ENCODE measurements around the gene DHX8. TPM values are rescaled to one million over a fixed set of nuclear protein-coding genes. Genes with fewer than 3 reads are reported as not detected.

DHX8 gene
- total RNA-seq, 2 donors from 2014 or later: 51.8 to 54.2 TPM

DNA sequence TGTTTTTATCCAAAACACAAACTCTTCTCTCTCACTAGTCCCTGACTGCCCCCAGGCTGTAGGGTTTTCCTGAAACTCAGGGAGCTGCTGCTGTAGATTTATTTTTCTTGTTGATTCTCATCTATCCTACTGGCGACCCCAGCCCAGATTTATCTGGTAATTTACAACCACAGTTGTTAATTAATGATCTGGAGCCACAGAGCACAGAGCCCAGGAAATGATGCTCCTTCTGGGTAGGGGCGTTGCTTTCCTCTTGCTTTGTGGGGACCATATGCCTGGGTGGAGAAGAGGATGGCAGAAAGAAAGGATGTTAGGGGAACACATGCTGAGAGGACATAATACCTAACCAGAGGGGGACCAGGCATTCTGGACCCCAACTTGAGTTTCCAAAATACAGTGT, 69.8 kb downstream of the DHX8 start:
- H3K4me3 Mint-ChIP-seq: no peak overlapping the region
- H3K4me1 Mint-ChIP-seq (ENCODE audit: low read depth in 2 of 2): peaks cover 0 to 4% of the 10 kb centered on the region in 2 donors
- H3K36me3 Mint-ChIP-seq: no peaks in the 10 kb centered on the region
- no peak for ATAC-seq
- peaks cover 21 to 26% of the 10 kb centered on the region in 2 donors for H3K27me3 Mint-ChIP-seq
- no peak for DNase-seq (ENCODE audit: low spot score)
- no peaks in the 10 kb centered on the region for H3K9me3 Mint-ChIP-seq
- H3K27ac Mint-ChIP-seq: no peak overlapping the region

DNA sequence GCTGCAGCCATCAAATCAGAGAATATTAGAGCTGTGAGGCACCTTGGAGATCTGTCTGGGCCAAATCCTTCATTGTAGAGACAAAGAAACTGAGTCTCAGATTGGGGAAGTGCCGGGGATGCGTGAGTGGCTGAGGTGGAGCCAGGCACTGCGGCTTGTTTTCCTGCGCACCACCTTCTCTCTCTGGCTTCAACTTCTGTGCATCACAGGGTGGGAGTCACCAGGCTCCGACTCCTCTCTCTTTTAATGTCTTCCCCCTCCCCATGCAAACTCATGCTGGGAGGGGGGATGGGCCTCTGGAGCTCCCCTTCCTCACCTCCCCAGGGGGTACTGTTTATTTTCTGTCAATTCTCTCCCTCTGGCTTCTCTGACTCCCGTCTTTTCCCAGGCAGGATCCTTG, 71.1 kb downstream of the DHX8 start:
- no peak overlapping the region for H3K27ac Mint-ChIP-seq
- peaks cover 19 to 24% of the 10 kb centered on the region in 2 donors for H3K27me3 Mint-ChIP-seq
- H3K4me1 Mint-ChIP-seq (ENCODE audit: low read depth in 2 of 2): peaks cover 0 to 4% of the 10 kb centered on the region in 2 donors
- no peaks in the 10 kb centered on the region for H3K36me3 Mint-ChIP-seq
- no peak overlapping the region for H3K4me3 Mint-ChIP-seq
- no peaks in the 10 kb centered on the region for H3K9me3 Mint-ChIP-seq
- ATAC-seq: no peak
- DNase-seq (ENCODE audit: low spot score): no peak

DNA sequence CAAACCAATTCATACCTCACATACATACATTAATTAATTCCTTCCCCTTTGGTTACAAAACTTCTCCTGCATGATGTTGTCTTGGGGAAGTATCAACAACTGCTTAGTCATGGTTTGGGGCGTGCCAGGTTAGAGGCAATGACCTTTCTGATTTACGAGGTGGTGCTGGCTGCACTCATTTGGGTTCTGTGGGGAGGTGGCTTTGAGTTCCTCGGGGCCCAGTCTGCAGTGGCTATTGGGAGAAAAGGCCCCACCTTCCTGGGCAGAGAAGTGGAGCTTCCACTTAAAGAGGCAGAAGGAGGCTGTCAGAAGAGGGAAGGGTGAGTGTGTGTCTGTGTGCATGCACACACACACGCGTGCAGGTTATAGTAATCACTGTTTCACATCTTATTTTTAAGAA, 72.5 kb downstream of the DHX8 start:
- H3K4me3 Mint-ChIP-seq: no peak overlapping the region
- H3K27ac Mint-ChIP-seq: no peak overlapping the region
- H3K36me3 Mint-ChIP-seq: no peaks in the 10 kb centered on the region
- DNase-seq (ENCODE audit: low spot score) (no peak), ATAC-seq (peak in 1 of 2 donors; percentile 36)
- H3K27me3 Mint-ChIP-seq: peaks cover 17 to 24% of the 10 kb centered on the region in 2 donors
- peaks cover 0 to 4% of the 10 kb centered on the region in 2 donors for H3K4me1 Mint-ChIP-seq (ENCODE audit: low read depth in 2 of 2)
- no peaks in the 10 kb centered on the region for H3K9me3 Mint-ChIP-seq

DNA sequence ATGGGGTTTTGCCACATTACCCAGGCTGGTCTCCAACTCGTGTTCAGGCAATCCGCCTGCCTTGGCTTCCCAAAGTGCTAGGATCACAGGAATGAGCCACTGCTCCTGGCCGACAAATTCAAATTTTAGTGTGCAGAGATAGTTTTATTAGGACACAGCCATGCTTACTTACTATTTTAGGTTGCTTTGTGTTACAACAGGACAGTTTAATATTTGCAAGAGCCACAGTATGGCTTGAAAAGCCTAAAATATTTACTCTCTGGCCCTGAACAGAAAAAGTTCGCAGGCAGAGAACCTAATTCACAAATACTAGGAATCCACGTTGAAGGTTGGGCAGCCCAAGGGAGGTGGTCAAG, 75.0 kb downstream of the DHX8 start:
- no peak for DNase-seq (ENCODE audit: low spot score)
- no peaks in the 10 kb centered on the region for H3K9me3 Mint-ChIP-seq
- H3K36me3 Mint-ChIP-seq: no peaks in the 10 kb centered on the region
- no peak for ATAC-seq
- peaks cover 31 to 39% of the 10 kb centered on the region in 2 donors for H3K27me3 Mint-ChIP-seq
- H3K27ac Mint-ChIP-seq: no peak overlapping the region
- H3K4me1 Mint-ChIP-seq (ENCODE audit: low read depth in 2 of 2): peaks cover 0 to 4% of the 10 kb centered on the region in 2 donors
- H3K4me3 Mint-ChIP-seq: no peak overlapping the region

DNA sequence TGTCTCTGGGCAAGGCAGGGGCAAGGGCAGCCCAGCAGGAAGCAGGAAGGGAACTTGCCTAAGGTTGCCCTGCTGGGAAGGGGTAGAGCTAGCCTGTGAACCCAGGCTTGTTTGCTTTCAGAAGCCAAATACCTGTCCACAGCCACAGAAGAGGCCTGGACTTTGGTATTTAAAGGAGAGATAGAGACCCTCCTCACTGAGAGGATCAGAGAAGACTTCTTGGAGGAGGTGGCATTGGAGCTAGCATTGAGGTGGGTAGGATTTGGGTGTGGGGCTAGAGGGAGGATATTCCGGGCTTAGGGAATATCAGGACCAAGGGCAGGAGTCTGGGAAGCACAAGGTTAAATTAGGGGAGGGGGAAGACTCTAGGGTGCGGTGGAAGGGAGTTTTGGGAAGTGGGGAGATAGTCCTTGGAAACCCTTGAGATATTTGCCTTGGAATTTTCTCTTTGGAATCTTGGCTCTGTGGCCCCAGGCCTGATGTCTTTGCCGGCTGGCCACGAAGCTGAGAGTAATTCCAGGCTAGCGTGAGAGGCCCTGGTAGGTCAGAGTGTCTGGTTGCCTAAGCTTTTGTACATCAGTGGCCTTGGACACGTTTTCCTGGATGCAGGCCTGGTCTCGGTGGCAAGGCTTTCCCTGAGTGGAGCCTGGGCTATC, 75.5 kb downstream of the DHX8 start:
- no peaks in the 10 kb centered on the region for H3K9me3 Mint-ChIP-seq
- ATAC-seq (no peak), DNase-seq (ENCODE audit: low spot score) (no peak)
- no peak overlapping the region for H3K4me3 Mint-ChIP-seq
- no peaks in the 10 kb centered on the region for H3K36me3 Mint-ChIP-seq
- H3K27me3 Mint-ChIP-seq: peaks cover 32 to 42% of the 10 kb centered on the region in 2 donors
- H3K4me1 Mint-ChIP-seq (ENCODE audit: low read depth in 2 of 2): peaks cover 0 to 4% of the 10 kb centered on the region in 2 donors
- no peak overlapping the region for H3K27ac Mint-ChIP-seq

DNA sequence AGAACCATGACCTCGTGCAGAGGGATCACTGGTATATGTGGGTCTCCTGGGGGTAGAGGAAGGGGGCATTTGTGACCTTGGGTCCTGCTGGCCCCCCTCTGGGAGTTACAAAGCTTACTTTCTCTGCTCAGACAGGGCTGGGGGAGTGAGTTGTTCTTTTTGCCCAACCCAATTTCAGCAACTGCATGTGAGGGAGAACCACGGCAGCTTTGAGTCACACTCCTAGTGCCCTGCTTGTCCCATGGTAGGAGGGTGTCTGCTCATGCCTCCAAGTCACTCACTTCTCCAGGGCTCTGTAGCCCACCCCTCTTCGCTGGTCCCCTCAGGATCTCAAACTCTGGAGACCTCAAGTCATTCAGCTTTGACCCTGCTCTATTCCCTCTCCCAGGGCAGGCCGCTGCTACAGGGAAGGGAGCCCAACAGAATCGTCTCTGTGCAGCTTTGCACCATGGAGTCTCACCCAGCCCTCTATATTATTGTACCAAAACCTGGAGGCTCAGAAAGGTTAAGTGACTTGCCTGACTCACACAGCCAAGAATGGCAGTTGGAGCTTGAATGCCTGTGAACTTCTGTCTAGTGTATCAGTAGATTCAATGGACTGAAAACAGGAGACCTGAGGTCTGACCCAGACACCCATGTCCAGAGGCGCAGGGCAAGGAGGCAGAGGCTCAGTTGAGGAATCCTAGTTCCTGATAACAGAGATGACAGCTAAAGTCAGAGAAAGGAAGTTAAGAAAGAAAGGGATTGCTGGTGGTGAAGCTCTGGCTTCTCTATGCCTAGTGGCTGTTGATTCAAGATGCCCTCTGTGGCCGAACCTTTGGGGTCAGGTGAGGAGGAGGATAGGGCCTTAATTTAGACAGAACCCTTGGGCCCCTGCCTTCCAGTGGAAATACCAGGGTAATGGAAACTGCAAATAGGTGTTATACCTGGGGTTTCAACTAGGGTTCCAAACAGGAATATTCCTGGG, 77.0 kb downstream of the DHX8 start:
- peaks cover 0 to 4% of the 10 kb centered on the region in 2 donors for H3K4me1 Mint-ChIP-seq (ENCODE audit: low read depth in 2 of 2)
- H3K9me3 Mint-ChIP-seq: no peaks in the 10 kb centered on the region
- DNase-seq (ENCODE audit: low spot score) (no peak), ATAC-seq (no peak)
- H3K27me3 Mint-ChIP-seq: peaks cover 36 to 47% of the 10 kb centered on the region in 2 donors
- no peak overlapping the region for H3K27ac Mint-ChIP-seq
- no peak overlapping the region for H3K4me3 Mint-ChIP-seq
- H3K36me3 Mint-ChIP-seq: no peaks in the 10 kb centered on the region

DNA sequence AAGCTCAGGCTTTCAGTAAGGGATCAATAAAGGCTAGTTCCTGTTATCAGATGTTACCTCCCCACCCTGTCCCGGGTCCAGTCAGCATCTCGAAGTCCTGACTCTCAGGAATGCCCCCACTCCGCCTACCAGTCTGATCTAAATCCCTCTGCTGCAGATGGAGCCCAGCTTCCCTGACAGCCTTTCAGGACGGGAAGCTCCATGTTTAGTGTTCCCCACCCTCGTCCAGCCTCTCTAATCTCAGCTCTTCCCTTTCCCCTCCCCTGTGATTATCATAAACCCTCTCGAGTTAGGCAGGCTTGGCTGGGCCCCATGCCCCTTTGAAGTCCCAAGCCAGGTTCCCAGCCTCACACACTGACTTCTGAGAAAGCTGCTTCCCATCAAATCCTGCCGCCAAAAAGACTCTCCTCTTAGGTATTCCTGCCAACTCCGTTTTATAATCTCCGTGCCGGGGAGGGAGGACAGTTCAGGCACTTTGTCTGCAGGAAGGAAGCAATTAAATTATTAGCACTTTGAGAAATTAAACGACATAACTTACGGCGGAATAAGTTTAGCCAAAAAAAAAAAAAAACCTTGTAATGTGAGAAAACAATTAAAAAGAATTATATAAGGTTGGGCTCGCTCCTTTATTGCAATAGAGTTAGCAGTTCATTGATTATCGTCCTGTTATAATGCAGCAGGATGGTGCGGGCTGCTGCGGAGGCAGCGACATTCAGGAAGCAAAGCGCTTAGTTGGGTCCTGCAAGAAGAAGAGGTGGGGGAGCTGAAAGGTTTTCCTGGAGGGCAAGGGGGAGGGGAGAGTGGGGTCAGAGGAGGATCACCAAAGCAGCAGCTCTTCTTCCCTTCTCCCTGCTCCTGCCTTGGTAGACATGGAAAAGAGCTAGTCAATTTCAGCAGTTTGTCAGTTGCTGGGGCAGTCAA, 79.2 kb downstream of the DHX8 start:
- H3K27ac Mint-ChIP-seq: no peak overlapping the region
- ATAC-seq (no peak), DNase-seq (ENCODE audit: low spot score) (no peak)
- H3K4me3 Mint-ChIP-seq: no peak overlapping the region
- H3K9me3 Mint-ChIP-seq: no peaks in the 10 kb centered on the region
- H3K27me3 Mint-ChIP-seq: peaks cover 31 to 39% of the 10 kb centered on the region in 2 donors
- H3K36me3 Mint-ChIP-seq: no peaks in the 10 kb centered on the region
- no peaks in the 10 kb centered on the region for H3K4me1 Mint-ChIP-seq (ENCODE audit: low read depth in 2 of 2)

DNA sequence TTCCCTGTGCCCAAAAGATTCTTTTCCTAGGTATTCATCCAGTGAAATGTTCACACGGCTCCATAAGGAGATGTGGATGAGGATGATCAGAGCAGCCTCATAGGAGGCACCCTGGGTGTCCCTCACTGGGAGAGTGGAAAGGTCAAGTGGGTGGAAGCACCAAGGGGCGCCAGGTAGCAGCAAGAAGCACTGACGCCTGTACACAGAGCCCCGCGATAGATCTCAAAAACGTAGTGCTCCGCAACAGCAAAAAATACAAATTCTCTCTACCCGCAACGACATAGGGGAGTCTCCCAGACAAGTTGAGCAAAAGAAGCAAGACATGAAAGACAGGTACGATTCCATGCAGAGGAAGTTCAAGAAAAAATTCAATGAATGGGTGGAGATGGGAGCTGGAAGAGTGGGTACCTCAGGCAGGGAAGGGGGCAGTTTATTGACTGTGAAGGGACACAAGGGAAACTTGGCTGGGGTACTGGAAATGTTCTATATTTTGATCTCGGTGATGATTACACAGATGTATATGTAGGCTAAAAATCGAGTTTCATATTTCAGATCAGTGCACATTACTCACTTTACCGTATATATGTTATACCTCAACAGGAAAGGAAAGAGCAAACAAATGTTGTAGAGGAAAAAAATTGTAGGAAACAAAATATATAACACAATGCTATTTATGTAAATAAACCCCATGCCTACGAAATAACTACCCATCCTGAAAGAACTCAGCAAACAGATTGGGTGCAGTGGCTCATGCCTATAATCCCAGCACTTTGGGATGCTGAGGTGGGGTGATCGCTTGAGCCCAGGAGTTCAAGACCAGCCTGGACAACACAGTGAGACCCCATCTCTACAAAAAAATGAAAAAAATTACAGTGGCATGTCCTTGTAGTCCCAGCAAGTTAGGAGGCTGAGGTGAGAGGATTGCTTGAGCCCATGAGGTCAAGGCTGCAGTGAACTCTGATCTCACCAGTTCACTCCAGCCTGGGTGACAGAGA, 80.1 kb downstream of the DHX8 start:
- Mint-ChIP-seq H3K27me3 (peaks cover 30 to 38% of the 10 kb centered on the region in 2 donors), H3K9me3 (no peaks in the 10 kb centered on the region), H3K4me3 (no peak overlapping the region), H3K4me1 (ENCODE audit: low read depth in 2 of 2) (no peaks in the 10 kb centered on the region), H3K36me3 (no peaks in the 10 kb centered on the region), H3K27ac (no peak overlapping the region)
- ATAC-seq (no peak), DNase-seq (ENCODE audit: low spot score) (no peak)

DNA sequence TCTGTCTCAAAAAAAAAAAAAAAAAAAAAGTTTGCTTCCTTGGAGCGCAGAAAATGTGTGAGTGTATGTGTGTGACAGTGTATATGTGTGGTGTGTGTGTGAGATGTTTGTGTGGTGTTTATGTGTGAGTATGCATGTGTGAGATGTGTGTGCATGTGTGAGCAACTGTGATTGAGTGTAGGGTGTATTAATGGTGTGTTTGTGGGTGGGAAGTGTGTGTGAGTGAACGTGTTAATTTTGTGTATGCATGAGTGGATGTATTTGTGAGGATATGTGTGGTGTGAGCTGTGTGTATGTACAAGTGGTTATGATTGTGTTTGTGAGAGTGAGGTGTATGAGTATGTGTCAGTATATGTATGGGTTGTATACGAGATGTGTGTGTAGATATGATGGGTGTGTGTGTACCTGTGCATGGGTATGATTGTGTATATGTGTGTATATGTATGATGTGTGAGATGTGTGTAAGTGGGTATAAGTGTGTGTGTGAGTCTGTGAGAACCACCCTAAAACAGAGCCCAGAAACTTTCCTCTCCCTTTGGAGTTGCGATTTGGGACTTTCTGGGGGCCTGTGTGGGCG, 84.8 kb downstream of the DHX8 start:
- H3K27me3 Mint-ChIP-seq: peaks cover 9 to 11% of the 10 kb centered on the region in 2 donors
- no peak overlapping the region for H3K4me3 Mint-ChIP-seq
- no peak for ATAC-seq
- no peaks in the 10 kb centered on the region for H3K9me3 Mint-ChIP-seq
- no peak overlapping the region for H3K27ac Mint-ChIP-seq
- no peaks in the 10 kb centered on the region for H3K4me1 Mint-ChIP-seq (ENCODE audit: low read depth in 2 of 2)
- DNase-seq (ENCODE audit: low spot score): no peak
- no peaks in the 10 kb centered on the region for H3K36me3 Mint-ChIP-seq

DNA sequence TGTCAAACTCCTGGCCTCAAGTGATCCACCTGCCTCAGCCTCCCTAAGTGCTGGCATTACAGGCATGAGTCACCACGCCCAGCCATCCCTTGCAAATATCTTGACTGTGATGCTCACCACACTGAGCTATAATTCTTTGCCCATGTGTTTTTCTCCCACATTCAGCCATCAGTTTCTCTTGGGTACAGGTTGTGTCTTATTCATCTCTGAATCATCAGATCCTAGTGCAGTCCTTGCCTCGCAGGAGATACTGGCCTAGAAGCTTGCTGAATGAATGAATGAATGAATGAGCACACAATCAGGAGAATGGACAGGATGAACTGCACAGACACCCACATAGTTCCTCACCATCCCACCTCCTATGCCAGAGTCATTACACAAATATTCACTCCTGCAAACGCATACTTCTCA, 86.7 kb downstream of the DHX8 start:
- no peaks in the 10 kb centered on the region for H3K27me3 Mint-ChIP-seq

DNA sequence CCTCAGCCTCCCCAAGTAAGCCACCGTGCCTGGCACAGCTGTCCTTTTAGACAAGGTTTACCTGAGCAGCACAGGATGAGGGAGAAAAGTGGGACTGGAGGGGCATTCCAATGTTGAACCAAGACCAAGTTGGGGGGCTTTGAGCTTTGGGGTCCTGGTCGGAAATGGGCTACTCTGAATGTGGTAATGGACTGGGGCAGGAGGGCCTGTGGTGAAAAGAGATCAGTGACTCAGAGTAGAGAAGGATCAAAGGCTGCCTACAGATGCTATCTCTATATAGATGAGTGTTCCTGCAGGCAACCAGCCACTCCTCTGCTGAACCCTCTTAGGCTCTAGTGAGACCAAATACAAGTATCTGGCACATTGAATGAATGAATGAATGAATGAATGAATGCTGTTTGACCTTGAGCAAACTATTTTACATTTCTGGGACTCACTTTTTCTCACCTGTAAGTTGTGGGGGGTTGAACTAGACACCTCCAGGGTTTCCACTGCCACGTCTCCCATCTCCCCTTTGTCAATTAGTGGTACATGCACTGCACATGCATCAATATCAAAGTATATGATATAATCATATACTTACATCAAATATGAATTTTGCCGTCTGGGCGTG, 88.7 kb downstream of the DHX8 start:
- Mint-ChIP-seq H3K27me3 (no peaks in the 10 kb centered on the region), H3K27ac (no peak overlapping the region), H3K4me3 (no peak overlapping the region), H3K36me3 (no peaks in the 10 kb centered on the region), H3K4me1 (ENCODE audit: low read depth in 2 of 2) (no peaks in the 10 kb centered on the region), H3K9me3 (no peaks in the 10 kb centered on the region)
- no peak for DNase-seq (ENCODE audit: low spot score)
- ATAC-seq: no peak

More for the DNA sequence above, 86.7 kb downstream of the DHX8 start:
- Mint-ChIP-seq H3K4me1 (ENCODE audit: low read depth in 2 of 2) (no peaks in the 10 kb centered on the region), H3K4me3 (no peak overlapping the region), H3K36me3 (no peaks in the 10 kb centered on the region), H3K9me3 (no peaks in the 10 kb centered on the region), H3K27ac (no peak overlapping the region)
- no peak for ATAC-seq
- no peak for DNase-seq (ENCODE audit: low spot score)
